ENCODE measurements around the gene ELP6.
A peak's percentile ranks its signal among the peaks of the same experiment; 100 is the strongest.
"Not testable (repeated sequence)": the region's sequence is repeated elsewhere in the genome, so short reads cannot be mapped to it uniquely, and the experiment has no call there.

Gene ELP6

GRCh38 chr3:47487265-47487664 lies 26.2 kb downstream of the ELP6 start:
- H3K4me3 ChIP-seq (ENCODE audit: low read depth in 1 of 5, low read length in 5 of 5) = no peak overlapping the region
- H3K9me3 ChIP-seq (ENCODE audit: control insufficient read depth in 5 of 5, low read length in 5 of 5) = no peaks in the 10 kb centered on the region
- no peak overlapping the region for H3K27ac ChIP-seq (ENCODE audit: low read depth, low read length)
- no peaks in the 10 kb centered on the region for H3K4me1 ChIP-seq (ENCODE audit: control insufficient read depth in 5 of 5, insufficient read depth in 5 of 5, low read length in 5 of 5)
- H3K27me3 ChIP-seq (ENCODE audit: control insufficient read depth in 5 of 5, insufficient read depth in 4 of 5, low read length in 5 of 5) = no peaks in the 10 kb centered on the region
- peaks cover 0 to 3% (median 0%) of the 10 kb centered on the region in 5 donors for H3K36me3 ChIP-seq (ENCODE audit: control insufficient read depth in 5 of 5, insufficient read depth in 5 of 5, low read length in 5 of 5)
- H3K9ac ChIP-seq (ENCODE audit: low read length in 5 of 5) = no peak overlapping the region

- H3K4me3 ChIP-seq (ENCODE audit: low read depth in 1 of 5, low read length in 5 of 5) = no peak overlapping the region
- H3K4me1 ChIP-seq (ENCODE audit: control insufficient read depth in 5 of 5, insufficient read depth in 5 of 5, low read length in 5 of 5) = no peaks in the 10 kb centered on the region
- H3K27me3 ChIP-seq (ENCODE audit: control insufficient read depth in 5 of 5, insufficient read depth in 4 of 5, low read length in 5 of 5) = no peaks in the 10 kb centered on the region
- peaks cover 0 to 3% (median 0%) of the 10 kb centered on the region in 5 donors for H3K36me3 ChIP-seq (ENCODE audit: control insufficient read depth in 5 of 5, insufficient read depth in 5 of 5, low read length in 5 of 5)
- no peaks in the 10 kb centered on the region for H3K9me3 ChIP-seq (ENCODE audit: control insufficient read depth in 5 of 5, low read length in 5 of 5)
- no peak overlapping the region for H3K27ac ChIP-seq (ENCODE audit: low read depth, low read length)
- H3K9ac ChIP-seq (ENCODE audit: low read length in 5 of 5) = no peak overlapping the region
Observed at GRCh38 chr3:47485812-47486211, 27.7 kb downstream of the ELP6 start.

GRCh38 chr3:47482366-47482765 lies 31.1 kb downstream of the ELP6 start:
- Histone ChIP-seq H3K4me1 (ENCODE audit: control insufficient read depth in 5 of 5, insufficient read depth in 5 of 5, low read length in 5 of 5) (no peaks in the 10 kb centered on the region), H3K9ac (ENCODE audit: low read length in 5 of 5) (no peak overlapping the region), H3K27ac (ENCODE audit: low read depth, low read length) (no peak overlapping the region), H3K9me3 (ENCODE audit: control insufficient read depth in 5 of 5, low read length in 5 of 5) (no peaks in the 10 kb centered on the region), H3K36me3 (ENCODE audit: control insufficient read depth in 5 of 5, insufficient read depth in 5 of 5, low read length in 5 of 5) (peaks cover 0 to 3% (median 0%) of the 10 kb centered on the region in 5 donors), H3K4me3 (ENCODE audit: low read depth in 1 of 5, low read length in 5 of 5) (no peak overlapping the region), H3K27me3 (ENCODE audit: control insufficient read depth in 5 of 5, insufficient read depth in 4 of 5, low read length in 5 of 5) (no peaks in the 10 kb centered on the region)

GRCh38 chr3:47481763-47482162 lies 31.7 kb downstream of the ELP6 start:
- H3K27me3 ChIP-seq (ENCODE audit: control insufficient read depth in 5 of 5, insufficient read depth in 4 of 5, low read length in 5 of 5); H3K4me1 ChIP-seq (ENCODE audit: control insufficient read depth in 5 of 5, insufficient read depth in 5 of 5, low read length in 5 of 5); H3K9ac ChIP-seq (ENCODE audit: low read length in 5 of 5); H3K4me3 ChIP-seq (ENCODE audit: low read depth in 1 of 5, low read length in 5 of 5); H3K27ac ChIP-seq (ENCODE audit: low read depth, low read length); H3K36me3 ChIP-seq (ENCODE audit: control insufficient read depth in 5 of 5, insufficient read depth in 5 of 5, low read length in 5 of 5); H3K9me3 ChIP-seq (ENCODE audit: control insufficient read depth in 5 of 5, low read length in 5 of 5): not testable (repeated sequence)

- not testable (repeated sequence) for H3K27me3 ChIP-seq (ENCODE audit: control insufficient read depth in 5 of 5, insufficient read depth in 4 of 5, low read length in 5 of 5); H3K9me3 ChIP-seq (ENCODE audit: control insufficient read depth in 5 of 5, low read length in 5 of 5); H3K9ac ChIP-seq (ENCODE audit: low read length in 5 of 5); H3K36me3 ChIP-seq (ENCODE audit: control insufficient read depth in 5 of 5, insufficient read depth in 5 of 5, low read length in 5 of 5); H3K4me3 ChIP-seq (ENCODE audit: low read depth in 1 of 5, low read length in 5 of 5); H3K27ac ChIP-seq (ENCODE audit: low read depth, low read length)
- peaks cover 0 to 12% (median 11%) of the 10 kb centered on the region in 5 donors for H3K4me1 ChIP-seq (ENCODE audit: control insufficient read depth in 5 of 5, insufficient read depth in 5 of 5, low read length in 5 of 5)
Observed at GRCh38 chr3:47480267-47480666, 33.2 kb downstream of the ELP6 start.

- Histone ChIP-seq H3K4me3 (ENCODE audit: low read depth in 1 of 5, low read length in 5 of 5) (no peak overlapping the region), H3K4me1 (ENCODE audit: control insufficient read depth in 5 of 5, insufficient read depth in 5 of 5, low read length in 5 of 5) (peaks cover 0 to 17% (median 15%) of the 10 kb centered on the region in 5 donors), H3K27me3 (ENCODE audit: control insufficient read depth in 5 of 5, insufficient read depth in 4 of 5, low read length in 5 of 5) (no peaks in the 10 kb centered on the region), H3K36me3 (ENCODE audit: control insufficient read depth in 5 of 5, insufficient read depth in 5 of 5, low read length in 5 of 5) (no peaks in the 10 kb centered on the region), H3K27ac (ENCODE audit: low read depth, low read length) (no peak overlapping the region), H3K9ac (ENCODE audit: low read length in 5 of 5) (no peak overlapping the region), H3K9me3 (ENCODE audit: control insufficient read depth in 5 of 5, low read length in 5 of 5) (no peaks in the 10 kb centered on the region)
Observed at GRCh38 chr3:47479826-47480160, 33.7 kb downstream of the ELP6 start.

- peaks cover 0 to 23% (median 22%) of the 10 kb centered on the region in 5 donors for H3K4me1 ChIP-seq (ENCODE audit: control insufficient read depth in 5 of 5, insufficient read depth in 5 of 5, low read length in 5 of 5)
Observed at GRCh38 chr3:47478022-47478421, 35.5 kb downstream of the ELP6 start.

GRCh38 chr3:47476644-47477199 lies 36.8 kb downstream of the ELP6 start:
- Histone ChIP-seq H3K4me1 (ENCODE audit: control insufficient read depth in 5 of 5, insufficient read depth in 5 of 5, low read length in 5 of 5) (peaks cover 0 to 23% (median 22%) of the 10 kb centered on the region in 5 donors), H3K36me3 (ENCODE audit: control insufficient read depth in 5 of 5, insufficient read depth in 5 of 5, low read length in 5 of 5) (no peaks in the 10 kb centered on the region), H3K4me3 (ENCODE audit: low read depth in 1 of 5, low read length in 5 of 5) (peak overlapping the region; percentile 67 to 94 (median 70)), H3K9me3 (ENCODE audit: control insufficient read depth in 5 of 5, low read length in 5 of 5) (no peaks in the 10 kb centered on the region), H3K9ac (ENCODE audit: low read length in 5 of 5) (peak overlapping the region in 4 of 5 donors; percentile 84 to 89 (median 87)), H3K27ac (ENCODE audit: low read depth, low read length) (no peak overlapping the region), H3K27me3 (ENCODE audit: control insufficient read depth in 5 of 5, insufficient read depth in 4 of 5, low read length in 5 of 5) (no peaks in the 10 kb centered on the region)

More at GRCh38 chr3:47478022-47478421, 35.5 kb downstream of the ELP6 start:
- H3K36me3 ChIP-seq (ENCODE audit: control insufficient read depth in 5 of 5, insufficient read depth in 5 of 5, low read length in 5 of 5) = no peaks in the 10 kb centered on the region
- H3K9ac ChIP-seq (ENCODE audit: low read length in 5 of 5) = no peak overlapping the region
- H3K4me3 ChIP-seq (ENCODE audit: low read depth in 1 of 5, low read length in 5 of 5) = no peak overlapping the region
- no peak overlapping the region for H3K27ac ChIP-seq (ENCODE audit: low read depth, low read length)
- H3K9me3 ChIP-seq (ENCODE audit: control insufficient read depth in 5 of 5, low read length in 5 of 5) = no peaks in the 10 kb centered on the region
- H3K27me3 ChIP-seq (ENCODE audit: control insufficient read depth in 5 of 5, insufficient read depth in 4 of 5, low read length in 5 of 5) = no peaks in the 10 kb centered on the region

- Histone ChIP-seq H3K36me3 (ENCODE audit: control insufficient read depth in 5 of 5, insufficient read depth in 5 of 5, low read length in 5 of 5) (no peaks in the 10 kb centered on the region), H3K4me1 (ENCODE audit: control insufficient read depth in 5 of 5, insufficient read depth in 5 of 5, low read length in 5 of 5) (peaks cover 0 to 23% (median 22%) of the 10 kb centered on the region in 5 donors), H3K9ac (ENCODE audit: low read length in 5 of 5) (peak overlapping the region in 4 of 5 donors; percentile 84 to 89 (median 87)), H3K9me3 (ENCODE audit: control insufficient read depth in 5 of 5, low read length in 5 of 5) (no peaks in the 10 kb centered on the region), H3K27ac (ENCODE audit: low read depth, low read length) (peak overlapping the region; percentile 65), H3K4me3 (ENCODE audit: low read depth in 1 of 5, low read length in 5 of 5) (peak overlapping the region; percentile 67 to 94 (median 70)), H3K27me3 (ENCODE audit: control insufficient read depth in 5 of 5, insufficient read depth in 4 of 5, low read length in 5 of 5) (no peaks in the 10 kb centered on the region)
Observed at GRCh38 chr3:47476330-47476626, 37.2 kb downstream of the ELP6 start.

GRCh38 chr3:47475570-47476329 lies 37.8 kb downstream of the ELP6 start, which contains the start of gene SCAP:
Gene SCAP (minus strand): TSS chr3:47475941. CDS start chr3:47442993, 32,948 bp downstream.
- no peaks in the 10 kb centered on the region for H3K9me3 ChIP-seq (ENCODE audit: control insufficient read depth in 5 of 5, low read length in 5 of 5)
- H3K27ac ChIP-seq (ENCODE audit: low read depth, low read length) = peak within 1 kb of the TSS; percentile 86
- peak within 1 kb of the TSS; percentile 70 to 95 (median 91) for H3K4me3 ChIP-seq (ENCODE audit: low read depth in 1 of 5, low read length in 5 of 5)

More at GRCh38 chr3:47475570-47476329, 37.8 kb downstream of the ELP6 start, which contains the start of gene SCAP:
- Histone ChIP-seq H3K9ac (ENCODE audit: low read length in 5 of 5) (peak within 1 kb of the TSS; percentile 84 to 93 (median 88)), H3K27me3 (ENCODE audit: control insufficient read depth in 5 of 5, insufficient read depth in 4 of 5, low read length in 5 of 5) (no peaks in the 10 kb centered on the region), H3K36me3 (ENCODE audit: control insufficient read depth in 5 of 5, insufficient read depth in 5 of 5, low read length in 5 of 5) (no peaks in the 10 kb centered on the region), H3K4me1 (ENCODE audit: control insufficient read depth in 5 of 5, insufficient read depth in 5 of 5, low read length in 5 of 5) (peaks cover 0 to 23% (median 22%) of the 10 kb centered on the region in 5 donors)
